HG02642 (cell line): ENCODE results near the gene IRF2BP2.

Experiments
- ATAC-seq: cut with Tn5 transposase; IDR thresholded peaks from one replicate; pipeline ENCODE4 v1.9.1; 2021; ENCODE audit warnings: mild to moderate bottlenecking; ENCODE audit not compliant: unreplicated experiment, poor library complexity

IRF2BP2 gene

DNA sequence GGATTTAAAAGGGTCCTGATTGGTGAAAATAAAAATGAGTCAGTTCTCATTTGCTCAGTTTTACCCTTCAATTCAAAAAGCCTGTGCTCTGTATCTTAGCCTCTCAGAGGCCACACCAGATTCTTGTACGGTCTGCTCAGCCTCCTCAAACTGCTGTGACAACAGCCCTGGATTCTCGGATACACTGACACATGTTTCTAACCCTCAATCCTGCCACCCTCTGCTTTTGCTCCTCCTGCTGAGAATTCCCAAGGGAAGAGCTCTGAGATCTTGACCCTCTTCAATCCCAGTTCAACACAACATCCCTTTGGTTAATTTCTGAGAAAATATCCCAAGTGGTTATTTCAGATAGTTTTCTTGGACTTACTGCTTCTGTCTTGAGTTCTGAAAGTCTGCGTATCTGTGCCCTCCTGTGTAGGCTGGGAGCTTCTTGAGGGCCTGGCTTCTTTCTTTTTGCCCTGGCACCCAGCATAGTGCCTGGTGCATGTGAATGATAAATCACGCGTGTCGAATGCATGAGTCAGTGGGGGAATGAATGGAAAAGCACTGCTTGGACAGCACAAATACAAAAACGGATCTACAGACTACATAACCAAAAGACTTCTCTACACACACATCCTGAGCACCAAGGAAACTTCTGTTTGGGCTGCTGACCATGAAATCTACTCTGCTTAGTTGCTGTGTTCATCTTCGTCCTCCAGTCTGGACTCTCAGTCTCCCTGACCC lies 24.5 kb downstream of the IRF2BP2 start:
- ATAC-seq = no peak

DNA sequence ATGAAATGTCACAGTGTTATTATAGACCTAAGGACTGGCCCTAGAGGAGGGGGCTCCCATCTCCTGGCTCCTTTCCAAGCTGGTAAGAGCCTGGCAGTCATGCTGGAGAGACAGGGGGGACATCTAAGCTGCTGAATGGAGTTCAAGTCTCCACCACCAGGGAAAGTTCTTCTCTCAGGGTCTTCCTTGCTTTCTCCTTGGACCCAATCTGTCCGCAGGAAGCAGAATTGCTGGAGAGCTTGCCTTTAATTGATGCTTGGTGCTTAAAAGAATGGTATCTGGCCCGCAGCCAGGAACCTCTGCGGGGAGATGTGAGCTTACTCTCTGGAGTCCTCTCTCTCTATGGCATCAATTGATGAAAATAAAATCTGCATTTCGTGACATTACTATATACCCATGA lies 25.1 kb downstream of the IRF2BP2 start:
- ATAC-seq = no peak

DNA sequence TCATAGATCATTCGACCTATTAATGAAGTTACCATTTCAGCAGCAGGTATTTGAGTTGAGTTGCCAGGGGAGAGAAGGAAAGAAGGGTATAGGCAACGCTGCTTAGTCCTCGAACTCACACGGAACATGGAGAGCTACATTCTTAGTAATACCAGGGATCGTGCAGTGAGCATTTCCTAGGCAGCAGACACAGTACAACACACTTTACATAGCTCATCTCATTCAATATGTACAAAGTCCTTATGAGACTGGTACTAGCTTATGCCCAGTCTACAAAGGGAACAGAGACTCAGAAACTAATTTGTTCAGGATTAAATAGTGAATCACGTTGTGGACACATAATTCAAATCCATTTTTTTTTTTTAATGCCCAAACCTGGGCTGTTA lies 25.6 kb downstream of the IRF2BP2 start:
- ATAC-seq = no peak

DNA sequence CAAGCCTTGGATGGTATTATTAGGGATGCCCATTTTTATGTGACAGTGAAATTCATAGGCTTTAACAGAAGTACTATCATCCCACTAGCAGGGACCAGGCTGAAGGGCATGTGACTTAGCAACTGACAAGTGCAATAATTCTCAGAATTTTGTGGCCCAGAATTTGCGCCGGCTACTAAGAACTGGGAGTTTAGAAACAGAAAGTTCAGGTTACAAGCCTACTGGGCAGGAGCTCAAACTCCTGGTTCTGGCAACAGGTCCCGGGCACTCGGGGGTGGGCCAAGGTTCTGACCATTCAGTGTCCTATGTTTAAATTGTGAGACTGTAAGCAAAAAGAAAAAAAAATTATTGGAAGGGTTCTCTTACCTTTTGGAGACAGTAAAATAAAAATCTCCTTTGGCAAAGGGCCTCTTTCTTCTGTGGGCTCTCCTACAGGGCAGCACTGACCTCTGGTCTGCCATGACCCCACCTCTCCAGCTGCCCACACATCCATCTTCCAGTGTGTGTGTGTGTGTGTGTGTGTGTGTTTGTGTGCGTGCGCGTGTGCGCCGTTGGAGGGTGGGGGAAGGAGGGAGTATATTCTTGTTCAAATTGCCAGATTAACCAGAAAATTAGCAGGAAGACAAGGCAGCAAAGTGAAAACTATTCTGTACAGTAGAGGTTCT lies 26.1 kb downstream of the IRF2BP2 start:
- no peak for ATAC-seq

DNA sequence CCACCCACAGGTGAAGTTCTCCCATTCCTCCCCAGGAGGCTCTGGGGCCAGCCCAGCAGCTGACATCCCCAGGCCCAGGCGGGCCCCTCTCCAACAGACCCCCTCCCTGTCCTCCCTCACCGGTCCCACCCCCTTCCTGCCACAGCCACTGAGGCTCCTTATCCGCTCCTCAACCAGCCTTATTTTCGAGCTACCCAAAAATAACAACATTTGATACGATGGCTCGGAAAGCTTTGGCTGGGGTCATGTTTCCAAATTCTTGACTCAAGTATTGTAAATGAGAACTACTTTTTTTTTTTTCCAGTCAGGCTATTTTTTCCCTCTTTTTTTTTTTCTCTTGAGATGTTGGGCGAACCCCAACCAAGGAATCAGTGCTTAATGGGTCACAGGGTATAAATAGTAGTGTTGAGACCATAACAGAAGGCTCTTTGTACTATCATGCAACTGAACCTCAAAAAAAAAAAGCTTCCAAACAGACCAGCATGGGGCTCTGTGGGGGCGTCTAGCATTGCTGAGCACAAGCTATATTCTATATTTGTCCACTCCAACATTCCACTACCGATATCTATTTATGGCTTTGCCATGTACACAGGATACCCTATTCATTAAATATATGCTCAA lies 27.2 kb downstream of the IRF2BP2 start:
- ATAC-seq = no peak

DNA sequence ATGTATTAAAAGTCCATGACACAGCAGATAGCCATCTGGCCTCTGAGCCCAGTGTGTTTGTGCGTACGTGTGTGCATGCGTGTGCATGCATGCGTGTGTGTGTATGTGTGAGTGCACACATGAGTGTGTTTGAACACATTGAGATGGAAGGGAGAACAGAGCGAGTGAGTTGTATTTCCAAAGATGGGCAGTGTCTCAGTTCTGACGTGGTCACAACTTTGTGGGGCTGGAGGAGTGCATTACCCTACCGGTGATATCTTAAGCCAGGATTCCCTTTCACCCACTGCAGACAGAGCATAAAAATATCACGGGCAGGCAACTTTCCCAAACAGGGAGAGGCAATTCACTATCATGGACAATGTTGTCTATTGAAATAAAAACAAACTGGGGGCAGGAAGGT lies 27.8 kb downstream of the IRF2BP2 start:
- no peak for ATAC-seq

DNA sequence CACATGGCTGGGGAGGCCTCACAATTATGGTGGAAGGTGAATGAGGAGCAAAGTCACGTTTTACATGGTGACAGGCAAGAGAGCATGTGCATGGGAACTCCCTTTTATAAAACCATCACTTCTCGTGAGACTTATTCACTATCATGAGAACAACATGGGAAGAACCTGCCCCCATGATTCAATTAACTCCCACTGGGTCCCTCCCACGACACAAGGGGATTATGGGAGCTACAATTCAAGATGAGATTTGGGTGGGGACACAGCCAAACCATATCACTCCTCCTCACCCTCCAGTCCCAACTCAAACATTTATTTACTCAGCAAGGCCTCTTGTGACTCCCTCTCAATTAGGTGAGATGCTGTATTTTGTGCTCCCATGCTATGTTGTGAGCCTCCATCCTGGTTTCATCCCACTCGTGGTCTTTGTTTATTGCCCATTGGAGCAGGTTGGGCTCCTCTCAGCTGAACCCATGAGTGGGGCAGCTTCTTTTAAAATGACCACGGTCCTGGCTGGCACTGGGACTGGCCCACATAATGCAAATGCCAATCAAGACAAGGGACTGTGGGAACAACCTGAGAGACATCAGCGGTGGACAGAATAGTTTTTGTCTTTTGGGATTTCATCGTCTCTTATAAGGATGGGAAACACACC lies 28.8 kb downstream of the IRF2BP2 start:
- no peak for ATAC-seq

DNA sequence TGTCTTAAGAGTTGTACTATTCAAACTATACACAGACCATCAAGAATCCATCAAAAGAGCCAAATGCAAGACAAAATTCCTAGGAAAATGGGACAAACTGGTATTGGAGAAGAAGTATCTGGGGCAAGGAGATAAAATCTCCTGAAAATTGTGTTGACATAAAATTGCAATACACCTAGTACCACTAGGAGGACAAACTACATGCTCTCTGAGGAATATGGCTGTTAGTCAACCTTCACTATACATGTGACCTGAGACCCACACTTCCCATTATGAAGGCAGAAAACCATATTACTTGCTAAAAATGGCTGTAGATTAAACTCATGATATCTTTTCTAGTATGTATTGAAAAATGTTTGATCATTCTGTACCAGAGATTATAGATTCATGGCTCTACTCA lies 30.0 kb downstream of the IRF2BP2 start:
- no peak for ATAC-seq

DNA sequence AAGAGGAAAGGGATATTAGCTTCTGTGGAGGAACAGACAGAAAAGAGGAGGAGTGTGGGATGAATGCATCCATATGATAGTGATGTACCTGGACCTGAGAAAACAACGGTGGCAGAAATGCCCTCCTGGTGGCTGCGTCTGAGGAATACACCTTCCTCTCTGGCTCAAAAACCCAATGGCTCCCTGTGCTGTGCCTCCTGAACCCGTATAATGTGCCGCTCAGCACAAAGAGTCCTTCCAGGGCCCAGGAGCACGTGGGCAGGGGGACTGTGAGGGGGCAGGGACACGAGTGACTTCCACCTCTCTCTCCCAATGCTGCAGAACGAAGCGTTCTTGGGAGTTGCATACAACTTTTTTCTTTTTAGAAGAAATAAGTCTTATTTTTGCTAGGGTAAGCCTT lies 31.2 kb downstream of the IRF2BP2 start:
- ATAC-seq = no peak

DNA sequence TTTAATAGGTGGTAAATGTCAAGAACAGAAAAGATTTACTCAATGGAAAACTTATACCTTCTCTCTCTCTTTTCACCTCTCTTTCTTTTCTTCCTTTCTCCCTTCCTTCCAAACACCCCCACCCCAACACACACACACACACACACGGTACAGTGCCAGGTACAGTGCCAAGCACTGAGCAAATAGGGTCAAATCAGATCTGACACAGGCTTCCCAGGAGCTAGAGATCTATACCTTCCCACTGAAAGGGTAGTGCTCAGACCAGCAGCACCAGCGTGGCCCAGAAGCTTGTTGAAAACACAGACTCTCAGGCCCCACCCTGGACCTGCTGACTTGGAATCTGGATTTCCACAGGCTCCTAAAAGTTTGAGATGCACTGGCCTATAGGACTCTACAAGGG lies 31.9 kb downstream of the IRF2BP2 start:
- ATAC-seq = no peak

DNA sequence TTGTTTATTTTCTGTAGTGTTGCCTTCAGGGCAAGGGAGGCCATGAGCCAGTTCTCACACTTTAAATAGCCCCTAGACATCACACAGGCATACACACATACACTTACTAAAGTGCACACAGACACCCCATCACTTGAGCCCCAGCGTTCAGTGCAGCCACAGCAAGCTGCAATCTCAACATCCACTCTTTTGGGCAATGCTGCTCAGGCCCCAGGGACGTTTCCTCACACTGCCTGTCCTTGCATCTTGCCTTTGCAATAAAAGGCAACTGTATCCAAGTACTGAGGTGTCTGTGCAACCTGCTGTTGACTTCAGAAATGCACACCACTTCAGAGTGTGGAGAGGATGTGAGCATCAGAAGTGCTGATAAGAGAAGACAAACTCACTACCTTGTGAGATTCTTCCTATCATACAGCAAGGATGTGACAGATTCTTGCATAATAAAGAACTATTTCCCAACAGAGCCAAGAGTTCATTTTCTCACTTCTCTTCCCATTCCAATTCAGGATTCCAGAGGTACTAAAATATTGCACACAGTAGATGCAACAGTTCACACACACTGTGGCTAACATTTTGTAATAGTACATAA lies 36.2 kb downstream of the IRF2BP2 start:
- ATAC-seq = no peak

DNA sequence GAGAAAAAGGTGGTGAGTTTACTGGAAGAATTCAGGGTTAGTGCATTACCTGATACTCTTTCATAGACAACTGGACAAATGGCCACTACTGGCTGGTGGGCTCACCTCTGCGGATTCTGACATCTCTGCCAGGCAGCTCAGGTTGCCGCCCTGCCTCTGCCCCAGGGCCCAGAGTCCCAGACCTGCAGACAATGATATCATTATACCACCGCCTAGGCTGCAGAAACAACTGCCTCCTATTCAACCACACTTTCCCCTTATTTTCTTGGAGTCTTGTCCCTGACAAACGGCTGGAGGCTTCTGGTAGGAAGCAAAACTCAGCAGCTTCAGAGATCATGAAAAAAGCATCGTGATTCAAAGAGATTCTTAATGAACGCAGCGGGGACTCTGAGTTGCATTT lies 37.0 kb downstream of the IRF2BP2 start:
- no peak for ATAC-seq

DNA sequence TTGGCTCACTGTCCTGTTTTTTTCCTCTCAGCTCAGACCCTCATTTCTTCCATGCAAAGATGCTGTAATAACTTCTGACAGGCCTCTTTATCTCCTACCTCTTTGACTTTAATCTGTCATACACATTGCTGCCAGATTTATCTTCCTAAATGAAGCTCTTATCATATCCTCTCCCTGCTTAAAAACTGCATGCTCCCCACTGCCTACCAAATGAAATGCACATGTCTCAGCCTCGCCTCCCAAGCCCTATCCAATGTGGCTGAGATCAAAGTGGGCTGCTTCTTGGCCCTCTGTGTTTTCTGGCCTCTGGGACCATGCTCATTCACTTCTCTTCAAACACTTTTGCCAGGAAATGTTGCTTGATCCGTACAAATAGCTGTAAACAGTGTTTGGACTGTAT lies 38.3 kb downstream of the IRF2BP2 start:
- no peak for ATAC-seq

DNA sequence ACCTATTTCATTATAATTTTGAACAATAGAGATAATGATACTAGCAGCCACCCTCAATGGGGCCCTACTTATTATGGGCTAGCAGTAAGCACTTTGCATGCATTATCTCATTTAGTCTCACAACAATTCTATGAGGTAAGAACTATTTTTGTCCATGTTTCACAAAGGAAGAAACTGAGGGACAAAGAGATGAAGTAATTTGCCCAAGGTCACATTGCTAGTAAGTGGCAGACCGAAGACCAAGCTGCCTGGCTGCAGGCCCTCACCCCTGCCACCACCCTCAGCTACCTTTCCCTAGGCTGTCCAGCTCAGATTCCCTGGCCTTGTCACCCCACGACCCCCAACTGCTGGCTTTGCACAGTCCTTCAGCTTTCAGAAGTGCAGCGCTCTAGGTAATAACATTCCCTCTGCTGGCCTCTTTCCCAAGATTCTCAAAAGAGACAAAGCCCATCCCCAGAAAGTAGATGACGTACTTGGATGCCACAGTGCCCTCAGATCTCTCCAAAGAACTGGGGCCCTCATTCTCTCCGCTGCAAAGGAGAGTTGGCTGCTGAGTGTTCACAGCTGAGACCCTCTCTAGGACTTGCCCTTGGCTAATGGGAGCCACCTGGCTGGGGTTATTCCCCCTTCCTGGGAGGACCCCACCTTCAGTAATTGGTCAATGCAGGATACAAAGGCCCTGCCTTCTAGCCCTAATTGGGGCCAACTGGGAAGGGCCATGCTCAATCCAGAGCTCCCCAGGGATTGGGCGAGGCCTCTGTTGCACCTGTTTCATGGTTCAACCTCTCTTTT lies 39.5 kb downstream of the IRF2BP2 start:
- ATAC-seq = no peak

DNA sequence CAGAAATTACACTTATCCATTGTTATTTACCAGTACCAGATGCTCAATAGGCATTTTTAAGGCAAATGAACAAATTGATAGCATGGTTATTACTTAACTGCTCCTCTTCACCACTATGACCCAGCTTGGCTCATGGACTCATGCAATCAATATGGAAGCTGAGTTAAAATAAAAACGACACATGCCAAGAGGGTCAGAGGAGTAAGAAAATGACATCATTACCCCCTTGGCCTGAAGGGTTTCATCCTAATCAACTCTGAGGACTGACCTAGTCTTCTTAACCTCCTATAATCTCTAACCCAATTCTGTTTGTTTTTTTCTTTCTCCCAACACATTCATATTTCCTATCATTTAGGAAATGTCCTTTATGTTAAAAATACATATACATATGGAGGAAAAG lies 41.6 kb downstream of the IRF2BP2 start:
- ATAC-seq = no peak

DNA sequence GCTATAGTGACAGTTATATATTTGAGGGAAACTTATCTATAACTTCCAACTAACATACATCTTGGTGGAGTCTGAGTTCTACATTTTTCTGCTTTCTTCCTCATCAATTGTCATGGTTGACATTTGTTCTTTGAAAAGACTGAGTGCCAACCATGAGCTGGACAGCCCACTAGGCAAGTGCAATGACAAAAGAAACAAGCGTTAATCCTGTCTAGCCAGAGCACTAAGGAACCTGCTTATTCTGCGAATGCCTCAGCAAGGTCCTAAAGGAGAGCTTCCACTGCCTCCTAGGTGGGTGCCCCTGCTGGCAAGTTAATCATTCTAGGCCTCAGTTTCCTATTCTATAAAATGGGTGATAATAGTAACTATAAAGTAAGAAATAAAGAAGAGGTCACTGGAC lies 44.8 kb downstream of the IRF2BP2 start:
- ATAC-seq = no peak

DNA sequence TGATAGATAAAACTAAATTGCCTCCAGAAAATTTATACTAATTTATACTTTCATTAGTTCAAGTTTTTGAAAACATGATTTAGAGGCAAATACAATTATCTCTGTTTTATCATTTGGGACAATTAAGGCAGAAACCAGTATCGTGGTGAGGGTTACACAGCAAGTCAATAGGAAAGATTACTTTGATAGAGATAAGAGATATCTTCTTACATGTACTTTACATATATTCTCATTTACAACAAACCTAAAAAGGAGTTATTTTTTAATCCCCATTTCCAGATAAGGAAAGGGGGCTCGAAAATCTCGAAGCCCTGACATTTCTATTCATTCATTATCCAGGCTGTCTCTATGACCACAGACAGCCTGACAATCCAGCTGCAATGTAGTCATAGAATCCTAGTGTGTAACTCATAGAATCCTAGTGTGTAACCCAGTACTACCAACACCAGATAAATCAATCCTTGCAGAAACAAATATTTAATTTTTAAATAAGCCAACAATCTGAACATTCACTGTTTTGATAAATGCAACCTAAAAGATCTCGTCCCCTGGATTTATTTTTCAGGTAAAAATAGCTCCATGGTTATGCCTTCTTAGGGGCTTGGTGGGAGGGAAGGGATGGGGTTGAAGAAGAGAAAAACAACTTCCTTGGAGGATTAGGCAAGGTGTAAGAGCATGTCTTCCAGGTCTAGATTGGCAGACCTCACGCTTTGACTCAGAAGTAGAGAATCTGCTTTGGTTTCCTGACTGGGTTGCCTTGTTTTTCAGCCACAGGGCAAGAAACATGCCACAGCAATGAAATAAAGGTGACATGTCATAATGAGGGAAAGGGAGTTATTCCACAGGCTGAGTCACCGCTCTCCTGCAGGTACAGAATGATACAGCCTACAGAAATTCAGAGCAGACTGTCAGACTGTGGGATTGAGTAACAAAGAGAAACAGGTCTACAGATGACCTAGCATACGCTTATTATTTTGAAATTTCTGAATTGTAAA lies 45.6 kb downstream of the IRF2BP2 start:
- no peak for ATAC-seq

DNA sequence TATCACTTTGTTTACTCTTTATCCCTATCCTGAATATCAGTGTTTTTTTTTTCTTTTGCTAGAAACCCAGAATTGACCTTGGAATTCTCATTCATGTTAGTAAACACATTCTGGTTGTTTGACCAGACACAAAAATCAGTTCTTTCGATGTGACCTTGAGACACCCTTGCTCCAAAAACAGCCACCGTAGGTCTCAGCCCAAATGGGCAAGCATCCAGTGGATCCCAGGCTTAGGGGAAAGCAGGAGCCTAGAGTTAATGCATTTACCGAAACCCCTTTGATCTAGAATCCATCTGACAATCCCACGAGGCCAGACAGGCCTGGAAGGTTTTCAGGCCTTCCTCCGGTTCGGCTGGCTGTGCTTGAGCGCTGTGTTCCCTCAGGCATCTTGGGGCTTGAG lies 47.6 kb downstream of the IRF2BP2 start:
- no peak for ATAC-seq

DNA sequence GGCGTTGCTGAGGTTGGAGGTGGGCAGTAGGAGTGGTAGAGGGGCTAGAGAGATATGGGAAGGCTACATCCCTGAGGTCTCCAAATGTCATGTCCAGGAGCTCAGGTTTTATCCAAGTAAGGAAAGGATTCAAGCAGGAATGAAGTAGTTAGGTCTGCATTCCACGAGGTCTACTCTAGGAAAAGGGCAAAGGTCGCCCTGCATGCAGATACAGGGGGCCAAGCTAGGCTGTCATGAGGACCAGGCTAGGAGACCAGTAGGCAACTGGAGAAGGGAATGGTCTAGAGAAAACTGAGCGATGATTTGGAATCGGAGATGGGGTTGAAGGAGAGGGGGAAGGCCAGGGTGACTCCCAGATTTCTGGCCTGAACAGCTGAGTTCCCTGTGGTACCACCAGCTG lies 48.7 kb downstream of the IRF2BP2 start:
- no peak for ATAC-seq
